Measurements from ENCODE around the gene HBA1.
"Not testable (repeated sequence)": the region's sequence is repeated elsewhere in the genome, so short reads cannot be mapped to it uniquely, and the experiment has no call there.

DNA sequence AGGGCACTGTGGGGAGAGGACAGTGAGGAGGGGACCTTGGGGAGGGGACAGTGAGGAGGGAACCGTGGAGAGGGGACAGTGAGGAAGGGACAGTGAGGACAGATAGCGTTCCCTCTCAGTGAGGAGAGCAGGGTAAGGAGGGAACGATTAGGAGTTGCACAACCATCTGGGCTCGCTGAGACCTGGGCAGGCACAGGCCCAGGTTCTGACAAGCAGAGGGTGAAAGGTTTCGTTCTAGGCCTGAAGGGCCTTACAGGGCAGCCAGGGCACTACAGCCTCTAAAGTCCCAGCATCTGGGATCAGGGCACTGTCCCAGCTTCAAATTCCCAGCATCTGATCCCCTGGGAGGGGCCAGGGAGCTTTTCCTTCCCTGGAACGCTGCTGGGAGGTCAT is 23.4 kb upstream of the HBA1 start:
- TF ChIP-seq, protein P1, sequence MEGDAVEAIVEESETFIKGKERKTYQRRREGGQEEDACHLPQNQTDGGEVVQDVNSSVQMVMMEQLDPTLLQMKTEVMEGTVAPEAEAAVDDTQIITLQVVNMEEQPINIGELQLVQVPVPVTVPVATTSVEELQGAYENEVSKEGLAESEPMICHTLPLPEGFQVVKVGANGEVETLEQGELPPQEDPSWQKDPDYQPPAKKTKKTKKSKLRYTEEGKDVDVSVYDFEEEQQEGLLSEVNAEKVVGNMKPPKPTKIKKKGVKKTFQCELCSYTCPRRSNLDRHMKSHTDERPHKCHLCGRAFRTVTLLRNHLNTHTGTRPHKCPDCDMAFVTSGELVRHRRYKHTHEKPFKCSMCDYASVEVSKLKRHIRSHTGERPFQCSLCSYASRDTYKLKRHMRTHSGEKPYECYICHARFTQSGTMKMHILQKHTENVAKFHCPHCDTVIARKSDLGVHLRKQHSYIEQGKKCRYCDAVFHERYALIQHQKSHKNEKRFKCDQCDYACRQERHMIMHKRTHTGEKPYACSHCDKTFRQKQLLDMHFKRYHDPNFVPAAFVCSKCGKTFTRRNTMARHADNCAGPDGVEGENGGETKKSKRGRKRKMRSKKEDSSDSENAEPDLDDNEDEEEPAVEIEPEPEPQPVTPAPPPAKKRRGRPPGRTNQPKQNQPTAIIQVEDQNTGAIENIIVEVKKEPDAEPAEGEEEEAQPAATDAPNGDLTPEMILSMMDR (IDR thresholded peaks at IDR 0.05) = not testable (repeated sequence)
- not testable (repeated sequence) for TF ChIP-seq POLR2A (IDR thresholded peaks at IDR 0.05; ENCODE audit: low read depth)
